HAP-1 (cell line): ENCODE measurements around the gene MEIKIN.
"Not testable (repeated sequence)": the region's sequence is repeated elsewhere in the genome, so short reads cannot be mapped to it uniquely, and the experiment has no call there.

Source experiments
- DNase-seq, 2 experiments: peaks; one replicate each; pipeline ENCODE4 v3.0.0-alpha.2; 2016 to 2020; ENCODE audit warnings: low spot score in 2 of 2
- H3K27me3 ChIP-seq: fragments of 250-450 bp; sonication (Bioruptor Pico); 2 replicates; pipeline ENCODE4 v1.5.1; 2020; ENCODE audit warnings: low read depth, mild to moderate bottlenecking, moderate library complexity
- H3K36me3 ChIP-seq: fragments of 250-450 bp; sonication (Bioruptor Pico); replicated peaks from 2 replicates; pipeline ENCODE4 v1.5.1; 2020; ENCODE audit warnings: mild to moderate bottlenecking
- H3K4me1 ChIP-seq: fragments of 250-450 bp; sonication (Bioruptor Pico); 2 replicates; pipeline ENCODE4 v1.5.1; 2020; ENCODE audit warnings: mild to moderate bottlenecking
- H3K4me3 ChIP-seq: fragments of 250-450 bp; sonication (Bioruptor Pico); 2 replicates; pipeline ENCODE4 v1.5.1; 2020; ENCODE audit warnings: mild to moderate bottlenecking, moderate library complexity
- H3K9me3 ChIP-seq: fragments of 250-450 bp; sonication (Bioruptor Pico); 2 replicates; pipeline ENCODE4 v1.5.1; 2020; ENCODE audit warnings: mild to moderate bottlenecking, moderate library complexity
- in situ Hi-C: fragments of 300-500 bp; cut with MboI; formaldehyde crosslinking; loops from 3 replicates; pipeline ENCODE4 v1.14.3; 2020; ENCODE audit warnings: low sequenced_read_pairs, inconsistent platforms, mixed read lengths

The MEIKIN gene

GRCh38 chr5:131795879-131796792 is 149.3 kb downstream of the MEIKIN start:
- peak; percentile 31 to 65 for DNase-seq
- H3K36me3 ChIP-seq = no peaks in the 10 kb centered on the region
- in situ Hi-C loops = no loop called here

GRCh38 chr5:131795228-131795627 is 150.2 kb downstream of the MEIKIN start:
- Histone ChIP-seq H3K27me3 (no peaks in the 10 kb centered on the region), H3K4me1 (peaks cover 6% of the 10 kb centered on the region), H3K9me3 (no peaks in the 10 kb centered on the region), H3K4me3 (peak overlapping the region; percentile 98), H3K36me3 (no peaks in the 10 kb centered on the region)
- DNase-seq = no peak
- in situ Hi-C loops = no loop called here

More at GRCh38 chr5:131795879-131796792, 149.3 kb downstream of the MEIKIN start:
- Histone ChIP-seq H3K4me1 (peaks cover 6% of the 10 kb centered on the region), H3K9me3 (no peaks in the 10 kb centered on the region), H3K27me3 (no peaks in the 10 kb centered on the region), H3K4me3 (peak overlapping the region; percentile 98)

- H3K36me3 ChIP-seq = no peaks in the 10 kb centered on the region
- no peak overlapping the region for H3K4me3 ChIP-seq
- peaks cover 6% of the 10 kb centered on the region for H3K4me1 ChIP-seq
- no peaks in the 10 kb centered on the region for H3K27me3 ChIP-seq
- no peak for DNase-seq
- in situ Hi-C loops = no loop called here
- H3K9me3 ChIP-seq = no peaks in the 10 kb centered on the region
Observed at GRCh38 chr5:131794586-131794985, 150.9 kb downstream of the MEIKIN start.

GRCh38 chr5:131792896-131793295 is 152.6 kb downstream of the MEIKIN start:
- DNase-seq = no peak
- H3K27me3 ChIP-seq = no peaks in the 10 kb centered on the region
- no peak overlapping the region for H3K4me3 ChIP-seq
- H3K36me3 ChIP-seq = no peaks in the 10 kb centered on the region
- in situ Hi-C loops = no loop called here
- no peaks in the 10 kb centered on the region for H3K9me3 ChIP-seq
- peaks cover 6% of the 10 kb centered on the region for H3K4me1 ChIP-seq

GRCh38 chr5:131791866-131792265 is 153.6 kb downstream of the MEIKIN start:
- Histone ChIP-seq H3K36me3 (no peaks in the 10 kb centered on the region), H3K4me1 (no peaks in the 10 kb centered on the region), H3K27me3 (no peaks in the 10 kb centered on the region), H3K9me3 (no peaks in the 10 kb centered on the region), H3K4me3 (no peak overlapping the region)
- in situ Hi-C loops = no loop called here
- DNase-seq = no peak

- DNase-seq = no peak
- Histone ChIP-seq H3K9me3 (no peaks in the 10 kb centered on the region), H3K4me1 (no peaks in the 10 kb centered on the region), H3K4me3 (no peak overlapping the region), H3K36me3 (no peaks in the 10 kb centered on the region), H3K27me3 (no peaks in the 10 kb centered on the region)
- in situ Hi-C loops = no loop called here
Observed at GRCh38 chr5:131790550-131790949, 154.9 kb downstream of the MEIKIN start.

GRCh38 chr5:131789765-131790164 is 155.7 kb downstream of the MEIKIN start:
- Histone ChIP-seq H3K36me3 (no peaks in the 10 kb centered on the region), H3K9me3 (no peaks in the 10 kb centered on the region), H3K4me1 (no peaks in the 10 kb centered on the region), H3K27me3 (no peaks in the 10 kb centered on the region), H3K4me3 (no peak overlapping the region)
- no peak for DNase-seq
- in situ Hi-C loops = no loop called here

- in situ Hi-C loops = no loop called here
- no peak for DNase-seq
- H3K27me3 ChIP-seq = no peaks in the 10 kb centered on the region
- H3K4me1 ChIP-seq = peaks cover 4% of the 10 kb centered on the region
- H3K4me3 ChIP-seq = no peak overlapping the region
- H3K36me3 ChIP-seq = no peaks in the 10 kb centered on the region; the same call in 1 of the 2 replicates
- H3K9me3 ChIP-seq = no peaks in the 10 kb centered on the region
Observed at GRCh38 chr5:131787736-131788135, 157.7 kb downstream of the MEIKIN start.

- Histone ChIP-seq H3K27me3 (no peaks in the 10 kb centered on the region), H3K9me3 (no peaks in the 10 kb centered on the region), H3K4me3 (no peak overlapping the region), H3K4me1 (peaks cover 4% of the 10 kb centered on the region), H3K36me3 (no peaks in the 10 kb centered on the region; the same call in 1 of the 2 replicates)
- in situ Hi-C loops = no loop called here
- DNase-seq = no peak
Observed at GRCh38 chr5:131786900-131787692, 158.4 kb downstream of the MEIKIN start.

GRCh38 chr5:131786036-131786435 is 159.4 kb downstream of the MEIKIN start:
- Histone ChIP-seq H3K4me3 (no peak overlapping the region), H3K36me3 (peaks cover 3% of the 10 kb centered on the region; the same call in 1 of the 2 replicates), H3K27me3 (no peaks in the 10 kb centered on the region), H3K9me3 (no peaks in the 10 kb centered on the region), H3K4me1 (peaks cover 4% of the 10 kb centered on the region)
- DNase-seq = no peak
- in situ Hi-C loops = no loop called here

GRCh38 chr5:131783874-131784273 is 161.6 kb downstream of the MEIKIN start:
- in situ Hi-C loops = no loop called here

GRCh38 chr5:131783357-131783756 is 162.1 kb downstream of the MEIKIN start:
- no peaks in the 10 kb centered on the region for H3K9me3 ChIP-seq
- no peaks in the 10 kb centered on the region for H3K27me3 ChIP-seq
- H3K4me1 ChIP-seq = peaks cover 4% of the 10 kb centered on the region
- in situ Hi-C loops = no loop called here
- H3K4me3 ChIP-seq = no peak overlapping the region
- no peak for DNase-seq
- H3K36me3 ChIP-seq = peaks cover 5% of the 10 kb centered on the region; the same call in 1 of the 2 replicates

More at GRCh38 chr5:131783874-131784273, 161.6 kb downstream of the MEIKIN start:
- Histone ChIP-seq H3K4me1 (peaks cover 4% of the 10 kb centered on the region), H3K9me3 (no peaks in the 10 kb centered on the region), H3K36me3 (peaks cover 5% of the 10 kb centered on the region; the same call in 1 of the 2 replicates), H3K4me3 (no peak overlapping the region), H3K27me3 (no peaks in the 10 kb centered on the region)
- no peak for DNase-seq

GRCh38 chr5:131782717-131783116 is 162.7 kb downstream of the MEIKIN start:
- H3K4me1 ChIP-seq = peaks cover 4% of the 10 kb centered on the region
- H3K27me3 ChIP-seq = no peaks in the 10 kb centered on the region
- peaks cover 5% of the 10 kb centered on the region; the same call in 1 of the 2 replicates for H3K36me3 ChIP-seq
- H3K4me3 ChIP-seq = no peak overlapping the region
- in situ Hi-C loops = no loop called here
- no peak for DNase-seq
- no peaks in the 10 kb centered on the region for H3K9me3 ChIP-seq

- DNase-seq, H3K36me3 ChIP-seq, H3K4me1 ChIP-seq, in situ Hi-C loops, H3K27me3 ChIP-seq, H3K4me3 ChIP-seq, H3K9me3 ChIP-seq: not testable (repeated sequence)
Observed at GRCh38 chr5:131778141-131778540, 167.3 kb downstream of the MEIKIN start.
